Activated CD4-positive, CD25-positive, alpha-beta regulatory T cell treated with anti-CD3 and anti-CD28 coated beads, Interleukin-2, amount 50 U/mL, for 72 hours (primary cell): ENCODE data around the gene DAB2IP.

ENCODE experiments used
- DNase-seq: peaks from one replicate; pipeline ENCODE4 v3.0.0; 2021

Gene DAB2IP

DNA sequence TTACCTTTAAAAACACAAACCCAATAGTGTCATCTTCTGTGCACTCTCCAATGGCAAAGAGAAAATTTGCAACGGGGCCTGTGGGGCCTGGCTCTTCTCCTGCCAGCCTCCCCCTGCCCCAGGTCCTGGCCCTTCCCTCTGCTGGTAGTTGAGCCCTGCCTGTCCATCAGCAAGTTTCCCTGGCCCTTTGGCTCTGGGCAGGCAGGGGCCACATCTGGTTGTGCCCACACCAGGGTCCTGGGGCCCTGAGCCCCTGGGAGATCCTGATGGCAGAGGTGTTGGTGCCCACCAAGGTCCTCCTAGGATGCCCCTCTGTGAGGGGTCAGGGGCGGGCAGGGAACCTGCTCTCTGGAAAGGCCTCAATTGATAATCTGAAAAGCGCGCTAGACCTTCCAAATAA is 157.3 kb downstream of the DAB2IP start:
- DNase-seq, result no peak

DNA sequence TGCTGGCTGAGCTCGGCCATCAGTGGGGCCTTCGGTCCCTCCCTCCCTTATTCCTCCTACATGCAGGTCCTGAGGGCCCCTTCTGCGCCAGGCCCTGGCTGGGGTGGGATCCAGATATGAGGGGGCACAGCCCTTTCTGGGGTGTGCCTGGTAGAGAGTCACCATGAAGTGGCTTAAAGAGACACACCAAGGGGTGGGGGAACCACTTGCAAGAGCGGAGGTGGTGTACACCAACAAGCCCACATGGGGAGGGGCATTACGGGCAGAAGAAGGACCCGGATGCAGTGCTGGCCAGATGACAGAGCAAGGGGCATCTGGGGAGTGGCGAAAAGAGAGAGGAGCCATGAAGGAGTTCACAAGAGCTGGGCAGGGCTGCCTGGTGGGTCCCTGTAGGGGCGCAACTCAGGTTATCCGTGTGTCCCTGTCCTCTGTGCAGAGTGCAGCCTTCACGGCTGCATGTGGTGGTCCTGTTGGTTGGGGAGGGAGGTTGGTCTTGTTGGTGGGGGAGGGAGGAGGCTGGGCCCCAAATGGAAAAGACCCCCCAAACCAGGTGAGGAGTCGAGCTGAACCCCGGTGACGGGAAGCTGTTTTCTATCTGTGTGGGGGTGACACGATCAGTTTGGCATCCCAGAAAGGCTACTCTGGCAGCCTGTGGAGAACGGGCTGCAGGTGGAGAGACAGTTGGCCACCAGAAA is 158.1 kb downstream of the DAB2IP start:
- DNase-seq, result no peak

DNA sequence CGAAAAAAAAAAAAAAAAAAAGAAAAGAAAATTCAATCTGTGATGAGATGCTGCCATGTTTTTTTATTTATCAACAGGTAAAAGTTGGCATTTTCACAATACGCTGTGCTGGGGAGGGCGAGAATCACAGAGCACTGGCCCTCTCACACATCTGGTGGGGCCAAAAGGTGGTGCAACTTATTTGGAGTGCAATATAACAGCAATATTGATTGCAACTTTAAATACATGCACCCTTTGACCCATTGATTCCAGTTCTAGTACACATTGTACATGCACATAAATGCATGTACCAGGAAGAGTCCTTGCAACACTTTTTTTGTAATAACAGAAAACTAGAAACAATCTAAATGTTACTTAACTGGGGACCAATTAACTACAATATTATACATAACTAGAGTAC is 159.1 kb downstream of the DAB2IP start:
- no peak for DNase-seq

DNA sequence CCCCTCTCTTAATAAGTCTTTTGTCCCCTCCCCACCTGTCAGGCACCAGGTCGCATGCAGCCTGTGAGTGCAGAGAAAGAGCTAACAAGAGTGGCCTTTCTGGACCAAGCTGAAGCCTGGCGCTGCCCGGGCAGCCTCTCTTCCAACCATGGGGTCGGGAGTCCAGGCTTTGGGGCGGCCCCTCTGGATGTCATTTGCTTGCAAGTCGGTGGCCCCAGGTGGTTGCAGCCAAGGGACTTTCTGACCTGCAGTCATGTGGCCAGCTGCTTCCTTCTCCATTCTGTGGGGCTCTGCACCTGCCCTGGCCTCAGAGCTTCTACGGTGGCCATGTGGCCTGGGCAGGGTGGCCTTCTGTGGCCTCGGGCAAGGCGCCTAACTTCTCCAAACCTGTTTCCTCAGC is 159.7 kb downstream of the DAB2IP start:
- no peak for DNase-seq

DNA sequence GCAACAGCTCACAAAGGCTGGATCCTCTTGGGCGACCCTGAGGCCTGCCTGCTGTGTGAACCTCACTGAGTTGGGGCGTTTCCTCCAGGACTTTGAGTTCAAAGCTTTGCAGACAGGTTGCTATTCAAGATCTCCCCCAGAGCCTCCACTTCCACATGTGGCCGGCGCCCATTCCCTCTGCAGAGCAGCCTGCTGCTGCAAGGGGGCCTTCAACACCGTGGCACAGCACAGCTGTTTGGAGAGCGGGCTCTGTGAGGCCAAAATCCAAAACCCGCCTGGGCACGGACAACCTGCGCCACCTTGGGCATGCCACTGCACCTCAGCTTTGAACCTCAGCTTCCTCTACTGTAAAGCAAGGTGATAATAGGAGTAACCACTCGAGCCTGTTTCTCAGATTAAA is 160.3 kb downstream of the DAB2IP start:
- DNase-seq, result no peak

DNA sequence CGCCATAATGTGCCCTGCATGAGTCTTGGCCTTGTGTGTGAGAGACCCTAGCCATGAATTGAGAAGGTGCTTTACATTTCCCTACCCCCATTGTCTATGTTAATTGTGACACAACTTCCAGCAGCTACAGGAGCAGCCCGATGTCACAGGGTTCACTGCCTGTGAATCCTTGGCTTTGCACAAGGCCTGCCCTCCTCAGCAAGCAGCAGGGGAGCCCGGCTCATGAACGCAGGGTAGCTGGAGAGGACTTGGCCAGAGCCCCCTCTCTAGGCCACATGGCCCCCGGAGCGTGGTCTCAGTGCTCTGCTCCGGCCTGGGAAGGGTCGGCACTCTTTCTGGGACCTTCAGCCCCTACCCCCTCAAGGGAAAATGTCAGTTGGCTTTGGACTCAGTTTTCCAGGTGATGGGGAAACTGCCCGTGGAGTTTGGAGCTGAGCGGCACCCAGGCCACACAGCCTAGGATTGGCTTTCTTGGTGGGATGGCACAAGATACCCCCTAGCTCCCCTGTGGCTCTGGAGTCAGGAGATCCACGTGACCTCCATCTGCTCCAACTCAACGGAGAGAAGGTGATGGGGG is 160.8 kb downstream of the DAB2IP start:
- DNase-seq, result no peak

DNA sequence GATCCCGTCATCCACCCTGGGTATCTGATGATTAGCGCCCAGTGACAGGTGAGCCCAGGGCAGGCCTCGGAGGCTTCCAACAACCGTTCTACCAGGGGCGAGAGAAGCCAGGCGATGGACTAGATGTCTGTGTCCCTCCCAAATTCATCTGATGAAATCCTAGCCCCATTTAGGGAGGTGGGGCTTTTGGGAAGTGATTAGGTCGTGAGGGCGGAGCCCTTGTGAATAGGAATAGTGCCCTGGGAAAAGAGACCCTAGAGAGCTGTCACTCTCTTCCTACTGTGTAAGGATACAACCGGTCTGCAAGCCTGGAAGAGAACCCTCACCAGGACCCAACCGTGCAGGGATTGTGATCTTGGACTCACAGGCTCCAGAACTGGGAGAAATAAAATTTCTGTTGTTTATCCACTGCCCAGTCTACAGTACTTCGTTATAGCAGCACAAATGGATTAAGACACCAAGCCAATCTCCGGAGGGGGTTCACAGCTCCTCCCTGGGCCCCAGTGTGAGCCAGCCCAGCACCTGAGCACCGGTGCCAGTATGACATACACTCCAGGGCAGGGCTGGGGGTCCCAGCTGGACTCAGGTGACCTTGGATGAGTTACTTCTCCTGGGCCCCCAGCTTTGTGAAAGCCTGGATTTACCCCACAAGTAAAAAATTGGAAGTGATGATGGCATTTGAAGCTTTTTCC is 162.2 kb downstream of the DAB2IP start:
- no peak for DNase-seq

DNA sequence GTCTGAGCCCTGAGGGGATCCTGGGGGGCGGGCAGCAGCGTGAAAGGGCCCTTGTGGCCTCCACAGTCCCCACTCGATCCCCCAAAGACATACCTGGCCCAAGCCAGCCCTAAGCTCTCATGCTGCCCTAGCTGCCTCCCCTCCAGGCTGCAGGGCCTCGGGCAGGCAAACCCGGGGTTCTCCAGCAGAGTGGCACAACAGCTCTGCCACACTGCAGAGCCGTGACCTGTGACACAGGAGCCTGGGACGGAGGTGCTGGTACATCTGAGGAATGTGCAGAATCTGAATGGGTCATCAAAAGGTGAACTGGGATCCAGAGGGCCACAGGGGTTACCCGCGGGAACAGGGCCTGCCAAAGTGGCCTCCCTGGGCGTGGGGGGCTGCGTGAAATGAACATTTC is 163.2 kb downstream of the DAB2IP start:
- DNase-seq, result no peak

DNA sequence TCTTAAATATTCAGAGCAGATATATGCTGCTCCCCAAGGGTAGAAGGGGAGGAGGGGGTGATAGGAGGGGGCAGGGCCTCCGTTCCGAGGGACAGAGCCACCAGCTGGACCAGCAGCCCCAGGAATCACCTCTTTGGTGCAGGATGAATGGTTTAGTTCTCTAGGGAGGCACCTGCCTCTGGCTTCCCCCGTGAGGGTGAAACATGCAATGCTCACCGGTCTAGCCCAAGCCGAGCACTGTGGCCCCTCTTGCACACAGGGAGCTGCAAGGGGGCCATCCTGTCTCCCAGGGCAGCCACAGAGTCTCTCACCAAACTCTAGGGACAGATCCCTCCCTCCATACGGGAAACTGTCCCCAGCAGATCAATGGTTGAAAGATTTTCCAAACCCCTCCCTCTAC is 163.7 kb downstream of the DAB2IP start:
- DNase-seq, result no peak

DNA sequence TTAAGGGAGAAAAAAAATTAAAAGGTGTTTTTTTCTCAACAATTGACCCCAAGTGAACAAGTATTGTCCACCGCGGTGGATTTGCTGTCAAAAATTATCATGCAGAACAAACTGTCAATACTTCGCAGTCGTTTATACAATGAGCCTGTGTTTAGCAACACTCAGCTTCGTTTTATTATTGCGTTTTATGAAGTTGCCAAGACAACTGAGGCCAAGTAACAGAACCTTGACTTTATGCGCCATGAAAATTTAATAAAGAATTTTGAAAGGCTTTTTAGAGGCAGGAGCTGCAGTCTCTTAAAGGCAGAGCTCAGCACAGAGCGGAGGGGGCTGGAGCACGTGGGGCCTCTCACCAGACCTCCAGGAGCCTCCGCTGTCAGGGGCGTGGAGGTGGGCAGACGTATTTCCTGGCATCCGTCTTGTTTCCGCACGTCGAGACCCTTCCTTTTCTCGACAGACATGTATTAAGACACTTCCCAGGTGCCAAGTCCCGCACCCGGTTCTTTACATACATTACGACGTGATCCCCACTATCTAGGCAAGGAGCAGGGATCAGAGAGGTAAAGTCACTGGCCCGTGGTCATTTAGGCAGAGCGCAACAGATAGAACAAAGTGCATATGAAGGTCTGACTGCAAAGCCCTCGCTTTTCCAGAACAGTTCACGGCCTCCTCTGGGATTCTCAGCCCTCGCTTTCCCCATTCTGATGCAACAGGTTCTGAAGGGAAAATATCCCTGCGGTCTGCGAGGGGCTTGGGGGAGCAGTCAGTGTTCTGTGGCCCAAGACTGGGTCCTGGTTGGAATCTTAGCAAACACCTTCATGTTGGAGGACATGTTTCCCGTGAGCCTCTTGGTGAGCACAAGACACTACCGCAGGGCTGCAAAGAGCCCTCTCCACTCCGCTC is 164.4 kb downstream of the DAB2IP start:
- DNase-seq, result no peak

DNA sequence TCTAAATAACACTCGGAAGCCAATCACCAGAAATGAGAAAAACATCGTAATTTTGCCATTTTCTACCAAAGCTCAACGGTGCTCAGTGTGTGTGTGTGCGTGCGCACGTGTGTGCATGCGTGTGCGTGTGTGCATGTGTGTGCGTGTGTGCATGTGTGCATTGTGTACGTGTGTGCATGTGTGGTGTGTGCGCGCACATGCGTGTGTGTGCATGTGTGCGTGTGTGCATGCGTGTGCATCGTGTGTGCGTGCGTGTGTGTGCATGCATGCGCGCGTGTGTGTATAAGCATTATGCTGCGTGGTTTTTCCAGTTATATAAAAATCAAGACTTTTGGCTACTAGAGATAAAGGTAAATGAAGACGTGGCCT is 165.0 kb downstream of the DAB2IP start:
- DNase-seq, result no peak

DNA sequence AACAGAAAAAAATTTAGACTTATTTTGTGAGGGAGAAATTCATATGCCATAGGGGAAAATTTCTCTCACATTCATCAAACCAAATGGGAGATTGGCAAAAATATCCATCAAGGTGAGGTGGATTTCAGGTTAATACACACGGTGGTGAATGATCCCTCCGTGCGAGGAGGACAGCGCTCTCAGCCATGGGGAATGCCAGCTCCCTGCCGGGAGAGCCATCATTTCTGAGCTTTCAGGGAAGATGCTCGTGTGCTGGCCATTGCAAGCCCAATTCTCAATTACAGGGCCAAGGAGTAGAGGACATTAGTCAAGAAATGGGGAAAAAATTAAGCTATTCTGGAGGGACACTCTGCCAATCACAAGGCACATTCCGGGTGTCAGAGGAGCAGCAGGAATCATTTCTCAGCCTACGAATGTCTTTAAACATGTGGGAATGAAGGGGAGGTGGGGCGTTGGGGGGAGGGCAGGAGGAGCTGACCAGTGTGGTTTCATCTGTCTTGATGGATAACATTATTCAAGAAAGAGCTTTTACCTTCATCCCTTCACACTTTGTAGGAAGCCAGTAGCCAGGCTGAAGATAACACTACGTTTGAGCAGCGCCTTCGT is 165.5 kb downstream of the DAB2IP start:
- DNase-seq, result no peak

DNA sequence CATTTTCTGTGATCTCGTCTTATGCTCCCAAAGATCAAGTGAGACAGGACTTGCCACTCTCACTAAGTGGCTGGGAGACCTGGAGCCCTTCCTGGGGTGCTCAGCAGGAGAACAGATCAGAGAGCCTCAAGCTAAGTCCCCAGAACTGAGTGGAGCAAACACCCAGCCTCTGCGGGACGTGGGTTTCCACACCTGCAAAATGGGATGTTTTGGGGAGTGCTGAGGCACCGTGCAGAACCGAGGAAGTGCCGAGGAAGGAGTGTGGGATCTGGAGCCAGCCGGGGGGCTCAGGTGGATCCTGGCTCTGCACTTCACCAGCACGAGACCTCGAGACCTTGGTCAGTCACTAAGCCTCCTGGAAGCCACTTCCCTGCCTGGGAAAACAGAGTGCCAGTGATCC is 166.0 kb downstream of the DAB2IP start:
- no peak for DNase-seq

DNA sequence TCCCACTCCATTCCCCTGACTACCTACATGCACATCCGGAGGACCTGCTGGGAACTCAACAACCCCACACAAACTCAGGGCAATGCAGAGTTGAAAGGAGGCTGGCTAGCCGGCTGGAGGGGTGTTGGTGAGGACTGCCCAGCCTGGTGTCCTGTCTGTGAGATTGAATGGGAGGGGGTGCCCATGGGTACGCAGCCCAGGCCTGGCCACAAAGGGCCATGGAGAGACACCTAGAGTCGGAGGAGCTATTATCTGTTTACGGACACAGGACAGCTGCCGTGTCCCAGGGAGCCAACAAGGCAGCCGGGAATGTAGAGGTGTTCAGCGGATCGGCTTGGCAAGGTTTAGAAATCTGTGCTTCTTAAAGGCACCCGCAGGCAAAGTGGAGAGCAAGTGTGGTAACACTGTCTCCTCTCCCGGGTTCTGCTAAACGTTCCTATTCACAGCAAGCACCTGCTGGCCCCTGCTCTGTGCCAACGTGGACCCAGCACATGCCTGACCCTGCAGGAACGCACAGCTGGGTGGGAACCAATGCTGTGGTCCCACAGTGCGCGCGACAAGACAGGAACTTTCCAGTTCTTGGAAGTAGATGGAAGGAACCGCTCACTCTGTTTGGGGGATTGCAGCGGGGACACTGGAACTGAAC is 166.7 kb downstream of the DAB2IP start:
- no peak for DNase-seq

DNA sequence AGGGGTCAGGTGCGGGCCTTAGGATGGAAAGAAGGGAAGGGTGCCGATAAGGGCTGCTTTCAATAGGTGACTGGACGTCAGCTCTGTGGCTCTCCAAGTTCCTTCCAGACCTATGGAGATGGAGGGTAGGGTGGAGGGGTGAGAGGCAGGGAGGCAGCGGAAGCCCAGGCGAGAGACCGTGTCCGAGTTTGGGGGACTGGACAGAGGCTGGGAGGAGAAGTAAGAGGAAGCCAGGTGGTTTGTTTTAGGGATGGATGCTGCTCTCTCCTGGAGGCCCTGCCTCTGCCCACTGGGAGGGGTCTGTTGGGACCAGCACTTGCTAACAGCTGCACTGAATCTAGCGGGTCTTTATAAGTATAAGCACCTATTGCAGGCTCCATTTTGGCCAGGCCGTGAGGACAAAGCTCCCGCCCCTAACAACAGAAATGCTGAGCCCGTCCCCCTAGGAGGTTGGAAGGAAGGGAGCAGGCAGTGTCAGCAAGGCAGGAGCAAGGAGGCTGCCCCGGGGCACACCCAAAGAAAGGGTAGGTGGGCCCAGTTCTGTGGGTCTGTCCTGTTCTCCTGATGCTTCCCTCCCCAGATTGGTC is 167.5 kb downstream of the DAB2IP start:
- no peak for DNase-seq

DNA sequence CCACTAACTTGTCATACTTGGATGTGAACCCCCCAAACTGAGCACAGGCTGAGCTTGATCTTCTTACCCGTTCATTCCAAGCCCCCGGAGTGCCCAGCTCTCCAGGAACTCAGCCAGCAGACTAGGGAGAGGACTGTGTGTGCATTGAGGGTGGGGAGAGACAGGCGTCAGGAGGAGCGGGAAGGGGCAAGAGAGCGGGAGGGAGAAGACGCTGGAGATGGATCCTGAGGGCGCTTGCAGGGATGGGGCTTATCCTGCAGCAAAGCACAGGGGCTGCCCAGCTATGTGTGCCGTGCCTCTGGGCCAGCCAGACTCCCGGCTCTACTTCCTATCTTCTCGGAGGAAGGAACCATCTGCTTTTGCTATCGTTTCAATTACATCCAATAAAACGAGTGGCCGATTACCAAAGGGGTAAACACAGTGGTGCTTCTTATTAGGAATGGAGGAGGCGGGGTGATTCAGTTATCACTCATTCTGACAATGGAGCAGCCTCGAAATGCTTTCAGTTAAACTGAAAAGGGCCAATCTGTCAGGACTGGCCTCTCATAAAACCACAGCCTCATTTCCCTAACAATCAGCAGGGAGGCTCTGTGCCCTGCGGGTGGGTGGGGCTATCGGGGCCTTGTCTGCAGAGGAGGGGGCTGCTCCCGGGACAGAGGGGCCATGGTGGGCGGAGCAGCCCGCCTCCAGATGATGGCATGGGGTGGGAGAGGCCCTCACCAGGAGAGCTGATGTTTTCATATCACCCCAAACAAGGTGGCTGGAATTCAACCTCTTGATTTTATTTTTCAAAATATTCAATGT is 168.2 kb downstream of the DAB2IP start:
- DNase-seq, result no peak

DNA sequence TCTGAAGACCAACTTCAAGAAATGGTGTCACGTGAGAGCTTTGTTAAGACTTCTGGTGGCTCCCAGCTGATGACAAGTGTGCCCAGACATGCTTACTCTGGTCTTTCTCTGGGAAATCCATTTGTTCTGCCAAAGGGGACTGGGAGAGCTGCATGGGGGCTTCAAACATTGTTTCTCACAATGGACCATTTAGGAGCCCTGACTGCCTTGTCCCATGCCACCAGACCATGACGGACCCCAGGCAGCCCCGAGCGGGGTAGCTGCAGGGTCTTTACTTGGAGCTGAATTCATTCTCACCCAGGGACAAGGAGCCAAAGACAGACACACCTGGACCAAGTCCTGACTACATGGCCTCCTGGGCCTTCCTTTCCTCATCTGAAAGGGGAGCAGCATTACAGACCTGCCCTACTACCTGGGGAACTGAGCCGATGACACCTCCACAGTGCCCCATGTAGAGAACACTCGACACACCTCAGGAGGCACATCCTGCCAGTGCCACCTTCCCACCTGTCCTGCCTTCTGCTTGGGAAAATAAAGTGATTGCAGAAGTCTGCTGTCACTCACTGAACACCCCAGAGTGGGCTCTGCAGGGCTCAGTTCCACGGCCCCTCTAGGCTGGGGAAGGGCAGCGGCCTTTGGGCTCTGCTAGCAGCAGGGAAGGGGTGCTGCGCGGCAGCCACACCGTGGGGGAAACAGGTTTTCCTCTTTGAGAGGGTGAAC is 169.0 kb downstream of the DAB2IP start:
- DNase-seq, result no peak

DNA sequence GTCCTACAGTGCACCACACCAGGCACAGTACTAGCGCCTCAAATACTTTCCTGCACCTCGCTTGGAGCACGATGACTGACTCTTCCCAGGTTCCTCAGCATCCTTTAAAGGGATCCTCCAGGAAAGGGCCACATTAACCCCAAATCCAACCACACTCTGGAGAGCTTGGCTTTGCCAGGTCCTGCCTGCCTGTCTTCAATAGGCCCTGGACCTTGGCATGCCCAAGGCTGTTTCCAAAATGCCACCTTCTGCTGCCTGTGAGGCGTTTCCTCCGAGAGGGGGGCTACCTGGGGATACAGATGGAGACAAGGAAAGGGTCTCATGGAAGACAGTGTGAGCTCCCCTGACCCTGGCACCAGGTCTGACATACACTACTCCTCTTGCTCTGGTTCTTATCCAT is 169.9 kb downstream of the DAB2IP start:
- no peak for DNase-seq

DNA sequence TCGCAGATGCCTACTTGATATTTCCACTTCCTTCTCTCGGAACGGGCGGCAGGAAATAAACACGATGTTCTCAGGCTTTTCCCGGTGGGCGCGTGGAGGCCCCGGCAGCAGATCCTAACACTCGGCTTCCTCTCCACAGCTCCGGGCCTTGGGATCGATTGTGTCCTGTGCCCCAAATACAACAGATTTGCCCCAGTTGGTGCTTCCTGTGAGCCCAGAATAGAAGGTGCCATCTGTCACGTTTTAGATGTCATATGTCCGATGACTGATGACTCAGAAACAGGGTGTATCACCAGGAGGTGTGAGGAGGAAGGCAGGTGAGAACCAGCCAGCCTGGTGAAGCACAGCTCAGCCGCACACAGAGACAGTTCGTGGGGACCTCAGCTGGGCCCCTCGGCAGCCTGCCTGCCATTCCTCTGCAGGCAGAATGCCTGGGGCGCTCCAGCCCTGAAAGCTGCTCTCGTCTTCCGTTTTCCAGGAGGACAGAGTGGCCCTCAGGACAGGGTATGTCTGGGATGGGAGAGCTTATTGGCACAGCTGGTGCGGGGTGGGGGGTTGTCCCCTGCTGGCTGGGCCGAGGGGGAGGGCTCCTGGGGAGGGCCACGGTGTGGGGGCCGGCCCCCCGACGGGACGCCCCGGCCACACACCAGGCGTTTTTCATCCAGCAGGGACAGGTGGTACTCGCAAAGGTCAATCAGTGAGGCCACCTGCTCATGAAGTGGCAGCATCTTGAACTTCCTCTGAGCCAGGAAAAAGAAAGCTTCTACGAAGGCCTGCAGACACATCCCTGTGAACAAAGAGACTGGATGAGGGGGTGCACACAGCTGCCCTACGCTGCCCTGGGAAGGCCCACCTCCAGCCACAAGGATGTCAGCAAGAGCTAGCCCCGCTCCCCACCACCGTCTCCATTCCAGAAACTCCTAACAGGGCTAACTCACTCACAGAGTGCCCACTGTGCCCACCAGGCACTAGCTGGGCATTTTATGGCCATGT is 171.0 kb downstream of the DAB2IP start:
- peak; percentile 12 for DNase-seq
